Renal cortex interstitium (tissue), 11 donors: Measurements from ENCODE around the gene BANP. TPM values are rescaled to one million over a fixed set of nuclear protein-coding genes. Genes with fewer than 3 reads are reported as not detected.
"Not testable (repeated sequence)": the region's sequence is repeated elsewhere in the genome, so short reads cannot be mapped to it uniquely, and the experiment has no call there.

Experiments
- DNase-seq, 11 donors: peaks; one replicate each; pipeline ENCODE4 v3.0.0-alpha.2; 2013; ENCODE audit warnings: low read depth in 9 of 11, low spot score in 4 of 11; ENCODE audit errors: extremely low read depth in 1 of 11
- polyA plus RNA-seq, 3 donors: library from polyadenylated mRNA; unstranded; fragments of 120-200 nt; gene quantifications; one replicate each; pipeline ENCODE4 v1.2.1, GENCODE V29; 2013; ENCODE audit not compliant: insufficient read length in 3 of 3

The BANP gene
- polyA plus RNA-seq, 3 donors = 21.1 to 29.2 (median 28.6) TPM

DNA sequence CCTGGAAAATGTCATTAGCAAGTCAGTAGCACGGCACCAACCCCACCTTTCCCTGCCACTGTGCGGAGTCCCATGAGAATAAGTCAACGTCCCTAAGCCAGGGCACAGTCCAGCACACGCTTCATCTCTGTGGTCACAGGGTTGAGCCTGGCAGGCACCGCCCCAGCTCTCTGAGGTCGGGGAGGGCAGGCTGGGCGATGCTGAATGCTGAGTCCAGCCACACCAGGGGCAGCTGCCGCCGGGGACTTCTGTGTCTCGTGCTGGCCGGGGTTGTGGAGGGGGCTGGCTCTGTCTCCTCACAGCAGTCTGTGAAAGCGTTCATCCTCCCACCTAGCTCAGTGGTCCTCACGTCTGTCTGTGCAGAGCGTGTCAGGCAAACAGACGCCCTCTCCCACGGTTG lies 53.2 kb downstream of the BANP start:
- no peak for DNase-seq

DNA sequence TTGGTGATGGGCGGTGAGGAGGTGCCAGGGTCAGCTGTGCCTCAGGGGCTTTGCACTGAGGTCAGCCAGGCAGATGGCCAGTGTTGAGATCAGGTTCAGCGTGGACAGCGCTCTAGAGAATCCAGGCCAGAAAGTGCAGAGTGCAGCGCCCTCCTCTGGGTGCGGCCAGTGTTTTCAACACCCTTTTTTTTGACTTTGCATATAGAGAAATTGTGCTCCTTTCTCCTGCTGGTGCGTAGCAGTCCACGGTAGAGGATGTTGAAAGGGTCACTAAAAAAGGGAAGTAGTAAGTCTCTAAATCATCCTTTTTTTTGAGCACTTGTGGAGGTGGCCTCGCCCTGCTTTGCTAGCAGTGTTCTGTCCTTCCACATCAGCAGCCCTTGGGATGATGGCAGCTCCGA lies 53.9 kb downstream of the BANP start:
- DNase-seq = no peak

DNA sequence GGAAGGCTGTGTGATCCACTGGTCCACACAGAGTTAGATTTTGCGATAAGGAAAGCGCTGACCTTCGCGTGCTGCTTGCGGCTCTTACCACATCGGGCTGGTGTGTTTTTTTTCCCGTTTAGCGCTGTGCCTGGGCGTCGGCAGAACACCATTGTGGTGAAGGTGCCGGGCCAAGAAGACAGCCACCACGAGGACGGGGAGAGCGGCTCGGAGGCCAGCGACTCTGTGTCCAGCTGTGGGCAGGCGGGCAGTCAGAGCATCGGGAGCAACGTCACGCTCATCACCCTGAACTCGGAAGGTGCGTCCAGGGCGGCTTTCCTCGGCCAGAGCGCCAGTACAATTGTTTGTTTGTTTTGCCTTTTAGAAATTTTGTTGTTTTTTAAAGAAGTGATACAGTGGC lies 54.7 kb downstream of the BANP start:
- no peak for DNase-seq

DNA sequence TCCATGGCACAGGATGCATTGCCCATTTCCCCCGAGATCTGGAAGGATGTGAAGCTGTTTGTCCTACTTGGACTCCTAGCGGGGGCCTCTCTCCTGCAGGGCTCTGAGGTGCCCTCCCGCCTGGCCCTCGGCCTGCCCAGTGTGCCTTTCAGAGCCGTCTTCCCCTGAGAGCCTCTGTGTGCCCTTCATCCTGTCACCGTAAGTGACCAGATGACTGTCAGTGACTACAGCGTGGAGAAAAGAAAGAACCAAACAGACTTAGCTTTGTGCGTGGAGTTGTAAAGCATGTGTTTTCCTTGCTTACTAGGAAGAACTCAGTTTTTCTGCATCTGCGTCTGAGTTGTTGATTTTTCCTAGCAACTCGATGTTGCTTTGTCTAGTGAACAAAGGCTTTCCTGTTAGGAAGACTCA lies 56.1 kb downstream of the BANP start:
- DNase-seq = no peak

DNA sequence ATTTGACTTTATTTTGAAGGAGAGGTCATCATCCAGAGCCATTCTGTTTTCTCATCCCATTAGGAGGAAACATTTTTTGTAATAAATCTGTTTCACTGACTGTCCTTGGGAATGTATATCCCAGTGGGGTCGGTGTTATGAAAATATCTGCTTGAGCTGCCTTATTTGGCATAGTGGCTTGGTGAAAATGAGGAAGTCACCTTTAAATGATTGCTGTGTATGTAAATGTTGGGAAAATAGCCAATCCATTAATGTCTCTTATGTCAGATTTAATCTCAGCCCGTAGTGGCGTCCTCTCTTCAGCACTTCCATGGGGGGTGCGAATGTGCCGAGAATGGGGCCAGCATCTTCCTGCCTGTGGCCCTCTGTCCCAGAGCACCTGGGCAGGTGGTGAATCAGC lies 57.6 kb downstream of the BANP start:
- DNase-seq = no peak

DNA sequence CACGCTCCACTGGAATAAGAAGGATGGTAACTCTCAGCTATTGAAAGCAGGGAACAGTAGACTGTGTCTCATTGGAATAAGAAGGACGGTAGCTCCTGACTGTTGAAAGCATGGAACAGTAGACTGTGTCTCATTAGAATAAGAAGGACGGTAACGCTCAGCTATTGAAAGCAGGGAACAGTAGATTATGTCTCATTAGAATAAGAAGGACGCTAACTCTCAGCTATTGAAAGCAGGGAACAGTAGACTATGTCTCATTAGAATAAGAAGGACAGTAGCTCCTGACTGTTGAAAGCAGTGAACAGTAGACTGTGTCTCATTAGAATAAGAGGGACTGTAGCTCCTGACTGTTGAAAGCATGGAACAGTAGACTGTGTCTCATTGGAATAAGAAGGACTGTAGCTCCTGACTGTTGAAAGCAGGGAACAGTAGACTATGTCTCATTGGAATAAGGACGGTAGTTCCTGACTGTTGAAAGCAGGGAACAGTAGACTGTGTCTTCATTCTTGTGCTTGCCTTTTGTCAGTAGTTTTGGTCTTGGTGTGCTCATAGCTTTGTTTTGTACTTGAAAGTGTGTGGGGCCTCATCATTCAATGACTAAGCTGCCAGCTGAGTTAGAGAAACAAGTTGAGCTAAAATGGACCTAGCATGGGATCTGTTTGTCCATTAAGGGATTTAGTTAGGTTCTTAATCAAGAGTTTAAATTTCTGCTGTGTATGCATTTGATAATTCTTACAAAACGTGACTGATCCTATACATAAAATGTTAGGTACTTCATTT lies 58.5 kb downstream of the BANP start:
- DNase-seq = no peak

DNA sequence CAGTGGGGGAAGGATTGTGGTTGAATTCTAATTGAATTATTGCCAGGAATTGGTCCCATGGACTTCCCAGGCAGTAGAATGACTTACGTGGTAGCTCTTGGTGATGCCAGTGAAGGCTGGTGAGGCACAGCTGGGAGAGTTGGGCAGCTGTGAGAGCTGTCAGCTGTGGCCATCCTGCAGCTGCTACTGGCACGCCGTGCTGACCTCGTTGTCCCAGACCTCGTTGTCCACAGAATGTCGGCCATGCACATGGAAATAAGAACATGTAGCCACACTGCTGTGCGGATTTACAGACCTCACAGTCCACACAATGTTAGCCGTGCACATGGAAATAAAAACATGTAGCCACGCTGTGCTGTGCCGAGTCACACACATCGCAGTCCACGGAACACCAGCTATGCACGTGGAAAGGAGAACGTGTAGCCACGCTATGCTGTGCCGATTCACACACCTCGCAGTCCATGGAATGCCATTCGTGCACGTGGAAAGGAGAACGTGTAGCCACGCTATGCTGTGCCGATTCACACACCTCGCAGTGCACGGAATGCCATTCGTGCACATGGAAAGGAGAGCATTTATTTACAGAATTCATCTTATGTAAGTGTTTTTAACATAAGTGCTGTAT lies 59.2 kb downstream of the BANP start:
- no peak for DNase-seq

DNA sequence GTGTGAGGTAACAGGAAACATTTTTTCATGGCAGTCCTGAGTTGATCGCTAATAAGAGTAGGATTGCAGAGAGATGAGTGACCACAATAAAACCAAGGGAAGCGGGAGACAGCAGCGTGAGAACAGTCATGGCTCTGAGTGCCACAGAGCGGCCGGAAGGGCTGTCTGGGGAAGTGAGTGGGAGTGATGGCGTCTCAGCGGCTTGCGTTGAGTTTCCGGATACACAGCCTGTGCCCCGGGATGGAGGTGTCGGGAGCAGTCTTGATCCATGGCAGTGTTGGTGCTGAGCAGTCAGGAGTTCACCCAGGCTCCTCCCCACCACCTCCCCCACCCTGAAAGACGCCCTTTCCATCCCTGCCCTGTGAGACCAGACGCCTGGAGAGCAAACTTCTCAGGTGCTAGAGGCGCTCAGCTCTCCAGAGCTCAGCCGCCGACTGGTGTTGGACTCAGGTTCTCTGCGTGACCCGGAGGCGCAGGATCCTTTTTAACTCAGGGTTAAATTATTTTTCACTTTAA lies 59.8 kb downstream of the BANP start:
- no peak for DNase-seq

DNA sequence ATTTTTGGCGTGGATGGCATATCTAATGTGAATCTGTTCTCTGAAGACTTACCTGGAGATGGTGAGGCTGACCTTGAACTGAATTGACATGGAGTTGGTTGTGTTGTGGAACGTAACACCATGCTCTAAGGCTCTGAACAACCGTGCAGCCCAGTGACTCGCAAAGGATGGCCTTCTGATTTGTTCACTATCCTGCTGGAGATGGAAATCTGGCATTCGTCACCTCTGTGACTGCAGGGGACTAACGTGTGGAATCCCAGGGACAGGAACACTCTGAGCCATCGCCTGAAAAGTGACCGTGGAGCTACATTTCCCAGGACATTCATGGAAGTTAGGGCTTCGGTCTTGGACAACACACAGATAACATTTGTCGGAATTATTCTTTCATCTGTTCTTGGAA lies 61.1 kb downstream of the BANP start:
- DNase-seq = no peak

DNA sequence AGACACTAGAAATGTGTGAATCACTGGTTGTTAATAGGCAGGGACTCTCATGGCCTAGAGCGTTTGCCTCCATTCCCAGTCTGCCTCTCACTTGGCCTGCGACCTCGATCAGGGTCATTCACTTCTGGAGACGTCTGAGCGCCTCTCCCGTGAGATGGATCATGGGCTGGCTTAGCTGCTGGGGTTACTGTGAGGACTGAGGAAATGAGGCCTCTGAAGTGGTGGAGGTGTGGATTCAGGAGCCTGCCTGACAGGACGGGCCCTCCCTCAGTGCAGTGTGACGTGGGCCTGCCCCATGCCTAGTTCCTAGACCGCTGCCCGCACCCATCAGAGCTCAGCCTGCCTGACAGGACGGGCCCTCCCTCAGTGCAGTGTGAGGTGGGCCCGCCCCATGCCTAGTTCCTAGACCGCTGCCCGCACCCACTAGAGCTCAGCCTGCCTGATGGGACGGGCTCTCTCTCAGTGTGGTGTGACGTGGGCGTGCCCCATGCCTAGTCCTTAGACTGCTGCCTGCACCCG lies 61.9 kb downstream of the BANP start:
- DNase-seq = no peak

DNA sequence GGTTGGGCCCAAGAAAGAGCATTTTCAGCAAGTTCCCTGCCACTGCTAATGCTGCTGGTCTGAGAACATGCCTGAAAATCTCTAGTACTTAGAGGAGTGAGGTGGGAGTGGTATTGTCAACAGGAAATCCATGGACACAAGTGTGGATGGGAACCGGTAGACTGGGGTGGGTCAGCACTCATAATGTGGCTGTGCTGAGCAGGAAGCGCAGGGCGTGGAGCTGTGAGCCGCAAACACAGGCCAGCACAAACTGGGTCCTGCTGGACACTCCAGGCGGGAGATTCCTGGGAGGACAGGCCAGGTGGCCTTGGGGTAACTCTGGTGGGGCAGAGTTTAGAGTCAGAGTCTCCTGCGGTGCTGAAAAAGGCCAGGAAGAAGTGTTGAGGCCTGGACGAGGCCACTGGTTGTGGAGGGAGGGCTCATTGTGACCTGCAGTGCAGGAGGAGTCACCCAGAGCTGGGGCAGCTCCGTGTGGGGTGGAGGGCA lies 62.6 kb downstream of the BANP start:
- no peak for DNase-seq

DNA sequence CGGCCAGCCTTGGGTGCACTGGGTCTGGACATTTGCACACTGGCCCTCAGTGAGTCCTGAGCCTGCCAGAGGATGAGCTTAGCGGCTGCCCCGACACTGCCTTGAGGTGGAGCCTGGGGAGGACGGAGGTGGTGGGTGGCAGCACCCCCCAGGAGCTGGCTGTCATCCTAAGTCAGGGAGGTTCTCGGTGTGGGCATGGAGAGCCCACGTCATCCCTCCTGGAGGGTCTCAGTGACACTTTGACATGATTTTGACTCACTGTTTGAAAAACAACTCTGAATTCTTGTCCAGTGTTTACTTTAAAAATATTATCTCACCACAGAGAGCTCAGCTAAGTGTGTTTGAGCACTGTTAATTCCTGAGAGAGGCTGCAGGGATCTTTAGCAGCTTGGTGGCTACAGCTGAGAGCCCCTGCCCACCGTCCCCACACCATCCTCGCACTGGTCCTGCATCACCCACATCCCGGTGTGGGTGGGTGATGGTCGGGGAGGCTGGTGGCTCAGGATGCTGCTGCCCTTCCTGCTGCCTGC lies 63.1 kb downstream of the BANP start:
- DNase-seq = no peak

DNA sequence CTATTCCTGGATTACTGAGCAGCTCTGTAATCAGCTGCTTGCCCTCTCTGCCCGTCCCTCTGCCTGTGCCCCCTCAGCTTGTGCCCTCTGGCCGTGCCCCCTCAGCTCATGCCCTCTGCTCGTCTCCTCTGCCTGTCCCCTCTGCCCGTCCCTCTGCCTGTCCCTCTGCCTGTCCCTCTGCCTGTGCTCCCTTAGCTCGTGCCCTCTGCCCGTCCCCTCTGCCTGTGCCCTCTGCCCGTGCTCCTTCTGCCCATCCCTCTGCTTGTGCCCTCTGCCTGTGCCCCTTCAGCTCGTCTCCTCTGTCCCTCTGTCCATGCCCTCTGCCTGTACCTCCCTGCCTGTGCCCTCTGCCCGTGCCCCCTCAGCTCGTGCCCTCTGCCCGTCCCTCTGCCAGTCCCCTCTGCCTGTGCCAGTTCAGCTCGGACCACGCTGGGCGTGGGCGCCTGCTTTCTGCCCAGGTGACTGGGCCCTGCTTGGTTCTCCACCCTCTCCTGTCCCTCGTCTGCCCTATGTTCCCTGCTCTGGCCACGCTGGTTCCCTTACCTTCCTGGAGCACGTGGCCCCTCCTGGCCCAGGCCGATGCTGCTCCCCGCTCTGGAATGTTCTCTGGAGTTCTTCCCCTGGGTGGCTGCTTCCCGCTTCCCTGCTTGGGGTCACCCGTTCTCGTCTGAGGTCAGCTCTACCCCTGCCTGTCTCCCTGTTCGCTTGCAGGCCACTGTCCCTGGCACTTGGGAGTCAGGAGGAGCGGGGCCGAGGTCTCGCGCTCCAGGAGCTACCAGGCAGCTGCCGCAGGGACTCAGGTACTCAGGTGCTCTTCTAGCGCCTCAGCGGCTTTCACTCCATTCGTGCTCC lies 63.9 kb downstream of the BANP start:
- no peak for DNase-seq

DNA sequence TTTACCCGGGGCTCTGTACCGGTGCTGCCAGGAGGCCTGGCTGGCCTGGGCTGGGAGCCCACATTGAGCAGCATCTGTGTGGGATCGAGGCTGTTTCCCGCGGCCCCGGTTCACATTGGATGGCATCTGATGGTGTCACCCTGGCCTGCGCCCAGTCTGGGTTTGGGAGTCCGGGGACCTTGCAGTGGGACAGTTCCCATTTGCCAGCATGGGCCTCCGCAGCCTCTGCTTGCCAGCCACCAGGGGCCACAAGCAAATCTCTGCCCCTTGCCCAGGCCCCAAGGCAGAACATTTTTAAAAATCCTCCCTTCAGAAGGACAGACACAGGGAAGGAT lies 64.5 kb downstream of the BANP start:
- no peak for DNase-seq

DNA sequence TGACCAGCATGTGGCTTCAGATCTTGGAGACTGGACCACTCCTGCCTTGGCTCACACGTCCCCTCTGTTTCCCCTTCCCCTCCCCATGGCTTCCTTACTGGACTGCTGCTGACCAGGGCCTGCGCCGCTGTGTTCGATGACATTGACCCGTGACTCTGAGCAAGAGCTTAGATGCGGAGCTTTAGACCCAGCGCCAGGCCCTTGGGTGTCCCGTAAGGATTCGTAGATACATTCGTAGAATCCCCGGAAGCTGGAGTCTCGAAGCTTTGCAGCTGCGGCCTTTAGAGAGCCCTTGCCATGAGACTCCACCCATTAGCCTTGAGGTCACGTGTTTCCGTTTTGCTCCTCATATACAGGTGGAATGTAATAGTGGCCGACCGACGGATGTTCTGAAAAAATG lies 65.2 kb downstream of the BANP start:
- DNase-seq = not testable (repeated sequence)

DNA sequence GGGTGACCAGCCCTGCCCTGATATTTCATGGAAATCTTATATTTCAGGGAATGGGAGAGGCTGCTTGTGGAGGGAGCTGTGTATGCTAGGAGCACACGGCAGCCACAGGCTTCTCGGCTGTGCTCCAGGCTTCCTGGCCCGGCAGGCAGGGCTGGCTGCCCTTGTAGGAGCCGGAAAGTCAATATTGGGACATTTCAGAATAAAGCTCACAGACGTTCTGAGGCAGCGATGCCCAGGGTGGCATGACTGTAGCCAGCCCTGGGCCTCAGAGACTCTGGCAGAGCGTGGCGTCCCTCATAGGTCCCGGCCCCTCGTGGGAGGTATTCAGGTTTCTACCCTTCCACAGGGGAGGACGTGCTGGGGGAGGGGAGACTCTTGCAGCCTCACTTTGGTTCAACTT lies 65.7 kb downstream of the BANP start:
- no peak for DNase-seq

DNA sequence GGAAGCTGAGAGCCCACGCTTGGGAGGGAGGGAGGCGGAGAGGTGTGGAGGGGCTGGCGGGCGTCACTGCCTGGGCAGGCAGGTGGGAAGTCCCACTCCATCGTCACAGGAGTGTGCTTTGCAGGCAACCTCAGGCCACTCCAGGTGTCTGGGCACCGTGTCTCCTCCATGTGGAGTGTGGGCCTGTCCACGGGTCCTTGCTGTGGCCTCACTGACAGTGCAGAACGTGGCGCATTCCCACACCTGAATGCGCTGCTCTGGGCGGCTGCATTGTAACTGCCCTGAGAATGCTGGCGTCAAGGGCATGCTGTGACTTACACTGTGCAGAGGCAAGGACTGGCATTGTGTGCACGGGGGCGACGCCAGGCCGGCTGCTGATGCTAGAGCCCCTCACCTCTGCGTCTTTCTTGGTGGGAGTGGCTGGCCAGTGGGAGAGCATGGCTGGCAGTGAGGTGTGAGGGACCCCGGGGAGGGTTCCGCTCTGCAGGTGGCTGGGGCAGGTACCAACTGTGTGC lies 66.4 kb downstream of the BANP start:
- no peak for DNase-seq

DNA sequence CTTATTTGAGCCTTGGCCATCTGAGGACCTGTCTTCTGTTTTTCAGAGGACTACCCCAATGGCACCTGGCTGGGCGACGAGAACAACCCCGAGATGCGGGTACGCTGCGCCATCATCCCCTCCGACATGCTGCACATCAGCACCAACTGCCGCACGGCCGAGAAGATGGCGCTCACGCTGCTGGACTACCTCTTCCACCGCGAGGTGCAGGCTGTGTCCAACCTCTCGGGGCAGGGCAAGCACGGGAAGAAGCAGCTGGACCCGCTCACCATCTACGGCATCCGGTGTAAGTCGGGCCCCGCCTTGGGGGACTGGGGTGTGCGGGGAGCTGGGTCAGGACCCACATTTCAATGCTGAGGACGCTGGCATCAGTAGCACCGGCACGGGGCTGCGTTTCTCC lies 67.1 kb downstream of the BANP start:
- not testable (repeated sequence) for DNase-seq
